Measurements from ENCODE around the gene DPEP1.
A peak's percentile ranks its signal among the peaks of the same experiment; 100 is the strongest.

The DPEP1 gene

DNA sequence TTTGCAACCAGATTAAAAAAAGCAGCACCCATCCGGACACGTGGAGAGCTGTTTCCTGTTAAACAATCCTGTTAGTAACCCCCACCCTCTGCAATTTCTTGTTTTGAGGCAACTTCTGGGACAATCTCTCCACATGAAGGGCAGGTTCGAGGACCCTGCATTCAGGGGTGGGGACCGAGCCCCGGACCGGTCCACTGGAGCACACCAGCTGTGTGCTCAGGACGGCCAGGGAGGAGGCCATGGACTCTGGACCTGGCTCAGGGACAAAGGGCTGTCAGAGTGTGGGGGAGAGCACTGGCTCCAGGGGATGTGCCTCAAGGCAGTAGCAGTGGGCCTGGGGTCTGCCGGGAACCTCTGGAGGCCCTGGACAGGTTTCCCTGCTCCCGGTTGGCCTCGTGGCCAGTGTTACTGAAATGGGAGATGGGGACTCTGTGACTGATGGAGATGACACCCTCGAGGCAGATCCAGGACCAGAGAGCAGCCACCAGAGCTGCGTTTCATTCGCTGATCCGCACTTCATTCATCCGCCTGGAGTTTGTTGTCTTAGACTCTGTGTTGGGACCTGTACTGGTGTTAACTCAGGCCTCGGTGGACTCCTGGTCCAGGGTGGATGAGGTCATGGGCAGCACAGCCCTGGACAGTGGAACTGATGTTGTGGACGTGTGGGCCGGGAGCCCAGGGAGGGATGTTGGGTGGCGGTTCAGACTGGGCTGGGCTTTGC lies 40.8 kb upstream of the DPEP1 start:
- no peaks in the 10 kb centered on the region for H3K36me3 ChIP-seq (replicated peaks; ENCODE audit: low read depth, low read length)
- no peak overlapping the region for H3K4me2 ChIP-seq (ENCODE audit: low read length)
- no peak overlapping the region for H2AFZ ChIP-seq (ENCODE audit: low read depth, low read length)
- peaks cover 13% of the 10 kb centered on the region for H3K4me1 ChIP-seq (ENCODE audit: low read length)
- H3K27me3 ChIP-seq (ENCODE audit: low read depth, low read length): no peaks in the 10 kb centered on the region
- peaks cover 25% of the 10 kb centered on the region for H3K79me2 ChIP-seq (ENCODE audit: low read length)
- no peak overlapping the region for H3K27ac ChIP-seq (ENCODE audit: low read length)
- H4K20me1 ChIP-seq (ENCODE audit: insufficient read depth, low read length): no peaks in the 10 kb centered on the region
- H3K9me3 ChIP-seq (ENCODE audit: insufficient read depth, low read length): no peaks in the 10 kb centered on the region
- H3K9ac ChIP-seq (ENCODE audit: low read length): no peak overlapping the region
- TF ChIP-seq EZH2phosphoT487 (IDR thresholded peaks at IDR 0.05; ENCODE audit: low read depth): no peak
- TF ChIP-seq, protein P1, sequence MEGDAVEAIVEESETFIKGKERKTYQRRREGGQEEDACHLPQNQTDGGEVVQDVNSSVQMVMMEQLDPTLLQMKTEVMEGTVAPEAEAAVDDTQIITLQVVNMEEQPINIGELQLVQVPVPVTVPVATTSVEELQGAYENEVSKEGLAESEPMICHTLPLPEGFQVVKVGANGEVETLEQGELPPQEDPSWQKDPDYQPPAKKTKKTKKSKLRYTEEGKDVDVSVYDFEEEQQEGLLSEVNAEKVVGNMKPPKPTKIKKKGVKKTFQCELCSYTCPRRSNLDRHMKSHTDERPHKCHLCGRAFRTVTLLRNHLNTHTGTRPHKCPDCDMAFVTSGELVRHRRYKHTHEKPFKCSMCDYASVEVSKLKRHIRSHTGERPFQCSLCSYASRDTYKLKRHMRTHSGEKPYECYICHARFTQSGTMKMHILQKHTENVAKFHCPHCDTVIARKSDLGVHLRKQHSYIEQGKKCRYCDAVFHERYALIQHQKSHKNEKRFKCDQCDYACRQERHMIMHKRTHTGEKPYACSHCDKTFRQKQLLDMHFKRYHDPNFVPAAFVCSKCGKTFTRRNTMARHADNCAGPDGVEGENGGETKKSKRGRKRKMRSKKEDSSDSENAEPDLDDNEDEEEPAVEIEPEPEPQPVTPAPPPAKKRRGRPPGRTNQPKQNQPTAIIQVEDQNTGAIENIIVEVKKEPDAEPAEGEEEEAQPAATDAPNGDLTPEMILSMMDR (IDR thresholded peaks at IDR 0.05; ENCODE audit: low read depth, low read length): no peak
- H3K4me3 ChIP-seq (ENCODE audit: low read length): no peak overlapping the region

DNA sequence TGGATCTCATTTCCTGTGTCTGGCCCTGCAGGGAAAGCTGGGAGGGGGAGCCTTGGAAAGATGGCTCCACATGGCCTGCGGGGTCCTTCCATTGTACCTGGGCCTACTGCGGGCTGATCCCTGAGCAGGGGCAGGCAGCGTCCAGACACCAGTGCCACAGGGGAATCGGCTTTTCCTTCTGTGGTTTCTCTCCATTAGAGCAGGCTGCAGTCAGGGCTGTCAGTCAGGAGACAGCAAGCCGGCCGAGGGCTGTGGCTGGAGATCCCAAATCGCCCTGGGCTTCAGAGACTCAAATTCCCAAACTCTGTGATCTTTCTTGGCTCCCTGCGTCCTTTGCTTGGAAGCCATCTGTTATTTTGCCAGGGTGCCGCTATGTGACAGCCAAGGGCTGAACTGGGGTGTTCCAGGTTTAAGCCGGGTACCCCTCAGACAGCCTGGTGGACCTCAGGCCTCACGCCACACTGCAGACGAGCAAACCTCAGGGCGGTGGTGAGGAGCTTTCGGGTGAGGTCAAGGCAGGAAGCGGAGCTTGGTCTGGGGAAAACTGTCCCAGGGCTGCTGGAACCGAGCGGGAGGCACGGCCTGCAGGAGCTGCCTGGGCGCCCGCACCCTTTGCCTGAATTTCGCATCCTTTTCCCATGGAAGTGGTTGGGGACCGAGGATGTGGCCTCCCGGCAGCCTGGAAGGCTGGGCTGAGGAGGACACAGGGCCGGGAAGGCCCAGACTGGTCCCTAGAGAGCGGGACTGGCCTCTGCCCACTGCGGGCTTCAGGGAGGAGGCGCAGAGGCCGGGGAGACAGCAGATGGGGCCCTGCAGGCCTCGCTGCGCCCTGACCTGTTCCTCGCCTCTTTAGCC lies 39.4 kb upstream of the DPEP1 start:
- Histone ChIP-seq H3K9ac (ENCODE audit: low read length) (peak overlapping the region; percentile 84), H2AFZ (ENCODE audit: low read depth, low read length) (peak overlapping the region; percentile 62; the same call in 1 of the 2 replicates), H3K9me3 (ENCODE audit: insufficient read depth, low read length) (no peaks in the 10 kb centered on the region), H3K79me2 (ENCODE audit: low read length) (peaks cover 25% of the 10 kb centered on the region), H3K27me3 (ENCODE audit: low read depth, low read length) (no peaks in the 10 kb centered on the region), H3K4me1 (ENCODE audit: low read length) (peaks cover 13% of the 10 kb centered on the region), H3K36me3 (replicated peaks; ENCODE audit: low read depth, low read length) (peaks cover 3% of the 10 kb centered on the region), H4K20me1 (ENCODE audit: insufficient read depth, low read length) (no peaks in the 10 kb centered on the region), H3K4me2 (ENCODE audit: low read length) (peak overlapping the region; percentile 99), H3K4me3 (ENCODE audit: low read length) (peak overlapping the region; percentile 98), H3K27ac (ENCODE audit: low read length) (no peak overlapping the region)
- TF ChIP-seq, protein P1 (IDR thresholded peaks at IDR 0.05; ENCODE audit: low read depth, low read length): no peak
- TF ChIP-seq EZH2phosphoT487 (IDR thresholded peaks at IDR 0.05; ENCODE audit: low read depth): no peak

DNA sequence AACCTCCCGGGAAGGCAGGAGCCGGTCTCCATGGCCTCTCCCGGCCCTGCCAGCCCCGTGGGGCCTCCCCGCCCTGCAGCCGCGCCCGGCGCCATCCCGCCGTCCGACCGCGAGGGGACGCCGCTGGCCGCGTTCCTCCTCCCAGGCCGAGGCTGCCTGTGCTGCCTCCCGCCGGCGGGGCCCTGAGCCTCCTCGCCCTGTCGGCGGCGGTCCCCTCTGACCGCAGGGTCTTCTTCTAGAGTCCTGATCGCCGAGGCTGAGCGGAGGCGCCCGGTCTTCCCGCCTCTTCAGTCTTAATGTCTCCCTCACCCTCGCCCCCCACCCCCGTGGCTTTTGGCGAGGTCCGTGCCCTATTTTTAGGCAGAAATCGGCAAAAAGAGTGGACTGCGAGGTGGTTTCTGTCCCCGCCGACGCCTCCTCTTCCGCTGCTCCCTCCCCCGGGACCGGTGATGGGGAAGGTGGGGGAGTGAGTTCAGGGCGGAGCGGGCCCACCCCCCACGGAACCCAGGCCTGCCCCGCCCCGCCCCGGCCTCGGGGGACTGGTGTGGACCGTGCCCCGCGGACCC lies 38.7 kb upstream of the DPEP1 start:
- Histone ChIP-seq H3K4me2 (ENCODE audit: low read length) (peak overlapping the region; percentile 99), H4K20me1 (ENCODE audit: insufficient read depth, low read length) (no peaks in the 10 kb centered on the region), H3K27ac (ENCODE audit: low read length) (peak overlapping the region; percentile 30), H3K79me2 (ENCODE audit: low read length) (peaks cover 25% of the 10 kb centered on the region), H3K9ac (ENCODE audit: low read length) (peak overlapping the region; percentile 84), H2AFZ (ENCODE audit: low read depth, low read length) (peak overlapping the region; percentile 62), H3K4me3 (ENCODE audit: low read length) (peak overlapping the region; percentile 98), H3K4me1 (ENCODE audit: low read length) (peaks cover 13% of the 10 kb centered on the region), H3K9me3 (ENCODE audit: insufficient read depth, low read length) (no peaks in the 10 kb centered on the region), H3K36me3 (replicated peaks; ENCODE audit: low read depth, low read length) (peaks cover 8% of the 10 kb centered on the region), H3K27me3 (ENCODE audit: low read depth, low read length) (no peaks in the 10 kb centered on the region)
- no peak for TF ChIP-seq EZH2phosphoT487 (IDR thresholded peaks at IDR 0.05; ENCODE audit: low read depth)
- TF ChIP-seq, protein P1 (IDR thresholded peaks at IDR 0.05; ENCODE audit: low read depth, low read length): peak; percentile 72
